GM19193 (cell line): ENCODE measurements around the gene TRIM51G.
"Not testable (repeated sequence)": the region's sequence is repeated elsewhere in the genome, so short reads cannot be mapped to it uniquely, and the experiment has no call there.

Source experiments
- POLR2A ChIP-seq: IDR thresholded peaks from 4 replicates; pipeline ENCODE4 v1.6.1; 2011; ENCODE audit not compliant: insufficient read depth, insufficient read length; ENCODE audit errors: extremely low read depth

TRIM51G gene

GRCh38 chr11:48983785-48984184 lies at the start of gene TRIM51G:
TRIM51G (minus strand) TSS chr11:48983885; CDS start chr11:48981695, 2,190 bp downstream.
- TF ChIP-seq POLR2A: not testable (repeated sequence)

- TF ChIP-seq POLR2A: not testable (repeated sequence)
Measured at GRCh38 chr11:49028523-49028922, 44.8 kb upstream of the TRIM51G start, which contains the start of gene TRIM49B. TRIM49B (plus strand) TSS chr11:49028823; CDS start chr11:49031600, 2,777 bp downstream.
